NCI-H2196 treated with DMSO at 0.1 percent for 48 hours (cell line): ENCODE data around the gene WDR27.
"Not testable (repeated sequence)": the region's sequence is repeated elsewhere in the genome, so short reads cannot be mapped to it uniquely, and the experiment has no call there.

Experiments
- DNase-seq: peaks from one replicate; lab custom pipeline; 2025; ENCODE audit not compliant: unreplicated experiment; lab: John Stamatoyannopoulos, UW

The WDR27 gene

GRCh38 chr6:169710009-169710408 lies 8.2 kb upstream of the WDR27 start:
- no peak for DNase-seq

- DNase-seq = no peak
Measured at GRCh38 chr6:169709293-169709692, 7.5 kb upstream of the WDR27 start.

GRCh38 chr6:169707772-169708171 lies 5.9 kb upstream of the WDR27 start:
- DNase-seq = no peak

GRCh38 chr6:169702840-169703246 lies 1.0 kb upstream of the WDR27 start:
- no peak for DNase-seq

GRCh38 chr6:169701311-169701953 lies 397 bp downstream of the WDR27 start:
- DNase-seq = no peak

GRCh38 chr6:169700296-169700695 lies 1.5 kb downstream of the WDR27 start:
- no peak for DNase-seq

GRCh38 chr6:169697115-169697514 lies 4.7 kb downstream of the WDR27 start:
- not testable (repeated sequence) for DNase-seq

- DNase-seq = no peak
Measured at GRCh38 chr6:169695131-169695530, 6.7 kb downstream of the WDR27 start.

- no peak for DNase-seq
Measured at GRCh38 chr6:169692516-169692915, 9.3 kb downstream of the WDR27 start.

- DNase-seq = no peak
Measured at GRCh38 chr6:169691260-169691659, 10.6 kb downstream of the WDR27 start.

- DNase-seq = no peak
Measured at GRCh38 chr6:169689287-169689686, 12.5 kb downstream of the WDR27 start.

- DNase-seq = no peak
Measured at GRCh38 chr6:169685860-169686259, 16.0 kb downstream of the WDR27 start.

GRCh38 chr6:169684056-169684455 lies 17.8 kb downstream of the WDR27 start:
- no peak for DNase-seq

- DNase-seq = no peak
Measured at GRCh38 chr6:169678342-169678741, 23.5 kb downstream of the WDR27 start.

- DNase-seq = no peak
Measured at GRCh38 chr6:169677096-169677495, 24.7 kb downstream of the WDR27 start.

GRCh38 chr6:169675011-169675410 lies 26.8 kb downstream of the WDR27 start:
- DNase-seq = no peak

GRCh38 chr6:169671563-169671962 lies 30.3 kb downstream of the WDR27 start:
- DNase-seq = no peak

- DNase-seq = no peak
Measured at GRCh38 chr6:169669889-169670288, 31.9 kb downstream of the WDR27 start.

- no peak for DNase-seq
Measured at GRCh38 chr6:169669147-169669546, 32.7 kb downstream of the WDR27 start.

GRCh38 chr6:169668203-169668847 lies 33.5 kb downstream of the WDR27 start:
- DNase-seq = no peak

GRCh38 chr6:169667716-169668115 lies 34.1 kb downstream of the WDR27 start:
- no peak for DNase-seq

GRCh38 chr6:169666441-169666840 lies 35.4 kb downstream of the WDR27 start:
- no peak for DNase-seq

GRCh38 chr6:169665289-169665688 lies 36.5 kb downstream of the WDR27 start:
- DNase-seq = no peak
